Kidney (tissue), 14 donors: ENCODE data around the gene FRMD4A. TPM values are rescaled to one million over a fixed set of nuclear protein-coding genes. Genes with fewer than 3 reads are reported as not detected.

ENCODE experiments used
- DNase-seq, 5 donors: peaks; one replicate each; pipeline ENCODE4 v3.0.0-alpha.2; 2013 to 2020
- FAIRE-seq: peaks from 2 replicates; lab custom pipeline; 2012; peaks lifted over from hg19 to GRCh38; lab: Jason Lieb, UNC
- H3K27ac ChIP-seq, 2 donors: one replicate each; pipeline ENCODE4 v1.7.0; 2013; ENCODE audit warnings: low read depth in 2 of 2, low read length in 2 of 2, inconsistent platforms in 1 of 2
- H3K27me3 ChIP-seq: one replicate; pipeline ENCODE4 v1.7.1; 2013; ENCODE audit warnings: low read length, inconsistent platforms; ENCODE audit not compliant: control insufficient read depth, insufficient read depth
- H3K36me3 ChIP-seq, 3 donors: one replicate each; pipeline versions ENCODE4 v1.7.0 to v1.7.1; 2013; ENCODE audit warnings: low read length in 3 of 3, control low read depth in 1 of 3, inconsistent platforms in 1 of 3; ENCODE audit not compliant: insufficient read depth in 3 of 3, control insufficient read depth in 2 of 3
- H3K4me1 ChIP-seq, 3 donors: one replicate each; pipeline versions ENCODE4 v1.7.0 to v1.7.1; 2013; ENCODE audit warnings: low read length in 3 of 3, inconsistent platforms in 1 of 3, low read depth in 1 of 3; ENCODE audit not compliant: control insufficient read depth in 2 of 3, insufficient read depth in 2 of 3
- H3K4me3 ChIP-seq, 3 donors: one replicate each; pipeline versions ENCODE4 v1.7.0 to v1.8.1; 2013; ENCODE audit warnings: low read length in 3 of 3, control low read depth in 1 of 3, inconsistent platforms in 1 of 3
- H3K9ac ChIP-seq, 3 donors: one replicate each; pipeline versions ENCODE4 v1.7.0 to v1.7.1; 2013; ENCODE audit warnings: low read length in 3 of 3, control low read depth in 1 of 3, inconsistent platforms in 1 of 3
- H3K9me3 ChIP-seq, 3 donors: one replicate each; pipeline versions ENCODE4 v1.7.0 to v1.7.1; 2013; ENCODE audit warnings: low read length in 3 of 3, control low read depth in 1 of 3, inconsistent platforms in 1 of 3; ENCODE audit not compliant: control insufficient read depth in 2 of 3, insufficient read depth in 1 of 3
- intact Hi-C: fragments of 100-400 bp; cut with DNase I; formaldehyde crosslinking; loops from one replicate; pipeline ENCODE4 v1.11.1; 2022
- polyA plus RNA-seq: library from polyadenylated mRNA; stranded (reverse); fragments of 350-450 nt; fragmentation: Illumina TruSeq; extraction: RNeasy Lipid Tissue Mini Kit (QIAGEN cat#74804); gene quantifications from one replicate; pipeline ENCODE4 v1.2.3, GENCODE V29; 2014; ENCODE audit warnings: low read depth, low replicate concordance; ENCODE audit not compliant: insufficient read depth
- total RNA-seq: library from RNA; stranded (reverse); fragmentation: NEBNext Ultra II Directional; extraction: Animal tissue kit (Norgen Biotek cat#: 25700); gene quantifications from one replicate; pipeline ENCODE4 v1.2.1, GENCODE V29; 2021
- TF ChIP-seq, protein P1 (sequence below): IDR thresholded peaks from 3 replicates; pipeline ENCODE4 v1.5.1; 2012; ENCODE audit warnings: mild to moderate bottlenecking, moderate library complexity, borderline replicate concordance; ENCODE audit not compliant: insufficient read depth; ENCODE audit errors: extremely low read depth
- donor health status: control.
- donor health status: control.
- donor health status: control.
- donor health status: control.
- donor health status: control.
- donor health status: DM: yes; HTN: yes; CAD: no.
- donor health status: Normal renal cell carcinoma (clear cell type).

FRMD4A gene
- total and polyA plus RNA-seq, 2 donors from 2014 or later: 16.0 to 68.2 TPM

DNA sequence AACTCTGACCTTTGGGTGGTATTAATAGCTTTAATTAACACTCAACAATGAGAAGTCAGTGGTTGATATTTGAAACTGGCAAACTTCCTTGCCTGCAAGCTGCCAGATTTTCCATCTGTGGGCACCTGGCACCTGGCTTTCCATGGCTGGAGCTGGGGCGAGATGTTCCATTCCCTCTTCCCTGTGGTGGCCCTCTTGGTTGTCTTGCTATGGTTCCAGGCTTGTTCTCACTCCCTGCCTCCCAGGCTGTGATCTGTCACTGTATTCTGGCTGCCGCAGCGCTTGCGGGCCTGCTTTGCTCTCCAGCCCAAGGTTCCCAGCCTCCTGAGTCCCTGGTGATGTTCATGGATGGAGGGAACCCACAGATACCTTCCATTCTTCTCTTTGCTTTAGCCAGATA is 201.0 kb downstream of the FRMD4A start:
- Histone ChIP-seq H3K9ac (no peak overlapping the region), H3K4me1 (no peaks in the 10 kb centered on the region), H3K4me3 (no peak overlapping the region), H3K27ac (no peak overlapping the region), H3K36me3 (no peaks in the 10 kb centered on the region), H3K9me3 (no peaks in the 10 kb centered on the region), H3K27me3 (no peaks in the 10 kb centered on the region)
- DNase-seq (no peak), FAIRE-seq (no peak)
- intact Hi-C loops: no loop called here
- TF ChIP-seq, protein P1, sequence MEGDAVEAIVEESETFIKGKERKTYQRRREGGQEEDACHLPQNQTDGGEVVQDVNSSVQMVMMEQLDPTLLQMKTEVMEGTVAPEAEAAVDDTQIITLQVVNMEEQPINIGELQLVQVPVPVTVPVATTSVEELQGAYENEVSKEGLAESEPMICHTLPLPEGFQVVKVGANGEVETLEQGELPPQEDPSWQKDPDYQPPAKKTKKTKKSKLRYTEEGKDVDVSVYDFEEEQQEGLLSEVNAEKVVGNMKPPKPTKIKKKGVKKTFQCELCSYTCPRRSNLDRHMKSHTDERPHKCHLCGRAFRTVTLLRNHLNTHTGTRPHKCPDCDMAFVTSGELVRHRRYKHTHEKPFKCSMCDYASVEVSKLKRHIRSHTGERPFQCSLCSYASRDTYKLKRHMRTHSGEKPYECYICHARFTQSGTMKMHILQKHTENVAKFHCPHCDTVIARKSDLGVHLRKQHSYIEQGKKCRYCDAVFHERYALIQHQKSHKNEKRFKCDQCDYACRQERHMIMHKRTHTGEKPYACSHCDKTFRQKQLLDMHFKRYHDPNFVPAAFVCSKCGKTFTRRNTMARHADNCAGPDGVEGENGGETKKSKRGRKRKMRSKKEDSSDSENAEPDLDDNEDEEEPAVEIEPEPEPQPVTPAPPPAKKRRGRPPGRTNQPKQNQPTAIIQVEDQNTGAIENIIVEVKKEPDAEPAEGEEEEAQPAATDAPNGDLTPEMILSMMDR: no peak

DNA sequence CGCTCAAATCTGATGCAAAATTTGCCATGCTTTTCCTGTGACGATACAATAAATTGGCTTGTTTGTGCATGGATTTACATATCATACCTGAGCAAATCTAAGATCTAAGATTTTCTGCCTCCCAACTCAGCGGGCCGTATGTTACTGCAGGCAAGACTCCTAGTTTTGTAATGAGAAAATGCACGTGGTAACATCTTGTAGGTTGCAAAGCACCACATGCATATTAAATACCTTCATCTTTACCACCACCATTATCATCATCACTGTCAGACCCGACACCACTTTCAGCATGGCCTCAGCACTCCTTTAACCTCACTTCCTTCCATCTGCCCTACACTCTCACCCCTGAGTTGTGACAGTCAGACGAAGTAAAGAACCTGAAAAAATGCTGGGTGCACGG is 202.2 kb downstream of the FRMD4A start:
- TF ChIP-seq, protein P1: no peak
- H3K4me1 ChIP-seq: no peaks in the 10 kb centered on the region
- no peak overlapping the region for H3K9ac ChIP-seq
- H3K36me3 ChIP-seq: no peaks in the 10 kb centered on the region
- FAIRE-seq: no peak
- no peak overlapping the region for H3K4me3 ChIP-seq
- no peak for DNase-seq
- H3K9me3 ChIP-seq: no peaks in the 10 kb centered on the region
- intact Hi-C loops: no loop called here
- H3K27me3 ChIP-seq: no peaks in the 10 kb centered on the region
- no peak overlapping the region for H3K27ac ChIP-seq

DNA sequence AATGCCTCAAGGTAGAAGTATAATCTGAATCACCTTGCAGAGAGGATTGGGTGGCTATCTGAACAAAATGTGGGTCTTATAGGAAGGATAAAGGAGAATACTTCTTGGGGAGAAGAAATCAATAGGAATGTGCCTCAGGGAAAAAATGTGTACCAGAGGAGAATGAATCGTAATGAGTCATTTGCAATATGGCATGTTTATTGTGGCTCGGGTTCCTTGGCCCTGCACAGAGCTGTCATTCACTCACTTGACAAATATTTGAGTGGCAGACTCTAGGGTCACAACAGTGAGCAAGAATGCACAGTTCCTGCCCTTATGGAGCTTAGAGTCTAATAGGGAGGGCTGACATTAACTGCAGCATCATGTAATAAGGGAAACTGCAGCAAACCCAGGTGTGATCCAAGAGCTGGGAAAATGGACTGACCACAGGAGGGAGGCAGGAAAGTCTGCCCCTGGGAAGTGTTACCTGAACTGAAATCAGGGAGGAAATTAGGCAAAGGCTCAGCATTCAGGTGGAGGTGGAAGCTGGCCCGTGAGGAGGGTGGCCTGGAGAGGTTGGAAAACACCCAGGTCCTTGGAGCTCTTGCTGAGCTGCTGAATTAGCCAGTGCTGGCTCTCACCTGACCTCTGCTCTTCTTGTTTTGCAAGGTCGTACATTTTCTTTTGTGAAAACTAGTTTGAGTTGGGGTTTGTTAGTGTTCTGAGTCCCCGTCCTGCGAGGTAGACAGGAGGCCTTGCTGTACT is 203.9 kb downstream of the FRMD4A start:
- DNase-seq (no peak), FAIRE-seq (no peak)
- Histone ChIP-seq H3K36me3 (no peaks in the 10 kb centered on the region), H3K27ac (no peak overlapping the region), H3K9me3 (no peaks in the 10 kb centered on the region), H3K27me3 (no peaks in the 10 kb centered on the region), H3K4me3 (no peak overlapping the region), H3K4me1 (no peaks in the 10 kb centered on the region), H3K9ac (no peak overlapping the region)
- TF ChIP-seq, protein P1: no peak
- intact Hi-C loops: no loop called here
